Iris pigment epithelial cell (primary cell): ENCODE measurements around the gene CBLN3.

Experiments
- DNase-seq: peaks from one replicate; pipeline ENCODE4 v3.0.0-alpha.2; 2011; ENCODE audit warnings: low read depth

Gene CBLN3

GRCh38 chr14:24379907-24380730 lies 49.3 kb downstream of the CBLN3 start:
- DNase-seq: no peak

- no peak for DNase-seq
Observed at GRCh38 chr14:24378981-24379906, 50.2 kb downstream of the CBLN3 start.

GRCh38 chr14:24378327-24378726 lies 51.1 kb downstream of the CBLN3 start:
- DNase-seq: no peak

- DNase-seq: no peak
Observed at GRCh38 chr14:24377657-24378056, 51.8 kb downstream of the CBLN3 start.

- DNase-seq: no peak
Observed at GRCh38 chr14:24377126-24377525, 52.3 kb downstream of the CBLN3 start.
